Effector memory CD8-positive, alpha-beta T cell (primary cell): ENCODE results near the gene WDFY3.

ENCODE experiments used
- ATAC-seq: fragments of 150-1000 bp; cut with Tn5 transposase; replicated peaks from 2 replicates; pipeline ENCODE4 v1.10.0; 2021; ENCODE audit warnings: mild to moderate bottlenecking, moderate library complexity
- DNase-seq, 3 experiments: peaks; one replicate each; pipeline ENCODE4 v3.0.0; 2021
- H3K27ac Mint-ChIP-seq, 2 donors: one replicate each; pipeline ENCODE4 v1.8.0; 2022; ENCODE audit warnings: mild to moderate bottlenecking in 2 of 2, mixed read lengths in 2 of 2, moderate library complexity in 2 of 2
- H3K27me3 Mint-ChIP-seq, 2 donors: one replicate each; pipeline ENCODE4 v1.8.0; 2022; ENCODE audit warnings: mixed read lengths in 2 of 2
- H3K36me3 Mint-ChIP-seq: one replicate; pipeline ENCODE4 v1.8.0; 2022; ENCODE audit warnings: mild to moderate bottlenecking, moderate library complexity, mixed read lengths; ENCODE audit not compliant: insufficient read depth
- H3K4me1 Mint-ChIP-seq, 2 donors: one replicate each; pipeline ENCODE4 v1.8.0; 2022; ENCODE audit warnings: low read depth in 2 of 2, mixed read lengths in 2 of 2
- H3K4me3 Mint-ChIP-seq, 2 donors: one replicate each; pipeline ENCODE4 v1.8.0; 2022; ENCODE audit warnings: mild to moderate bottlenecking in 2 of 2, mixed read lengths in 2 of 2, moderate library complexity in 2 of 2
- H3K9me3 Mint-ChIP-seq, 2 donors: one replicate each; pipeline ENCODE4 v1.8.0; 2022; ENCODE audit warnings: mixed read lengths in 2 of 2

The WDFY3 gene

DNA sequence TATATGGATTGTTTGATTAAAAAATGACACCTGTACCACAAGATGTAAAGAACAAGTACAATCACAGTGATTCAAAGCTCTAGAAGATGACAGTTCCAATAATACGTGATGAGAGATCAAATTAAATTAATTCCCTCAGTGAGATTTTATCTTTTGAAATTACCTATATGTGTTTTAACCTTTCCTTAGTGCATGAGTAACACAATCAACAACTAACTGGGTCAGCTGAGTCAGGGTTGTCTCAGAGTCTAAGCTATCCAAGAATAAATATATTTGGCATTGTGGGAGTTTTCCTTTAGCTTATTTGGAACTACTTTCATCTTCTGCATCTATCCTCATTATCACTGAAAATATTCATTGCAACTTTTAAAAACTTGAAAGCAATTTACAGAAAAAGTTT, 162.8 kb downstream of the WDFY3 start:
- no peaks in the 10 kb centered on the region for H3K27me3 Mint-ChIP-seq
- DNase-seq (no peak), ATAC-seq (no peak)
- no peaks in the 10 kb centered on the region for H3K4me1 Mint-ChIP-seq
- no peaks in the 10 kb centered on the region for H3K36me3 Mint-ChIP-seq
- no peak overlapping the region for H3K27ac Mint-ChIP-seq
- H3K4me3 Mint-ChIP-seq: no peak overlapping the region
- H3K9me3 Mint-ChIP-seq: peaks cover 0 to 6% of the 10 kb centered on the region in 2 donors

DNA sequence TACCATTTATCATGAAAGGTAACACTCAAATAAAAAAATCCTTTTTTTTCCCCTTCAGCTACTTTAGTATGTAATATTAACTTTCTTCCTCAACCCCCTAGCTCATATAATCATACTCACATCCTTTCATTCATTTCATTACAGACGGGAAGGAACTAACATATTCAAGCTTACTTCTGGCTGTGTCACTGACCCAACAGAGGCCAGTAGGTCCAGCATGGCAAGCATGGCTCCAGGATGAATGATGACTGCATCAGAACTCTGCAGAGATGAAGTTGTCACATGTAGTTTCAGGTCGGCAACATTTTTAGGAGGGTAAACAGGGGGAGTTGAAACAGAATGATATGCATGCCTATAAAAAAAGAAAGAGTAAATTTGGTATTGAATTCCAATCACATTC, 163.4 kb downstream of the WDFY3 start:
- no peaks in the 10 kb centered on the region for H3K36me3 Mint-ChIP-seq

DNA sequence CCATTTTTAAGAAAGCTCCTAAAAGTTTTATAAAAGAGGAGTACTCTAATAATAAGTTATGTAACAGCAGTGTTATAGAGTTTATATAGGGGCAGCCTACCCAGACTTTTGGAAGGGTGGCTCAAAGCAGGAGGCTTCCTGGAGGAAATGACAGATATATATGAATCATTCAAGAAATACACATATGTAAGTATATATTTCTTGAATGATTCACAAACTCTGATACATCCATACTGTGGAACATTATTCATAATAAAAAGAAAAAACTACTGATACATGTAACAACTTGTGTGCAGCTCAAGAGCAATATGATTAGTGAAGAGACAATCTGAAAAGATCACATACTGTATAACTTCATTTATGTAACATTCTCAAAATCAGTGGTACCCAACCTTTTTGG, 166.2 kb downstream of the WDFY3 start:
- ATAC-seq: no peak
- no peaks in the 10 kb centered on the region for H3K4me1 Mint-ChIP-seq

More for the DNA sequence above, 163.4 kb downstream of the WDFY3 start:
- H3K4me3 Mint-ChIP-seq: no peak overlapping the region
- H3K27me3 Mint-ChIP-seq: no peaks in the 10 kb centered on the region
- ATAC-seq (no peak), DNase-seq (no peak)
- H3K4me1 Mint-ChIP-seq: no peaks in the 10 kb centered on the region
- no peak overlapping the region for H3K27ac Mint-ChIP-seq
- H3K9me3 Mint-ChIP-seq: peaks cover 0 to 6% of the 10 kb centered on the region in 2 donors

GRCh38 chr4:84799318-84799717, 167.2 kb downstream of the WDFY3 start:
- Mint-ChIP-seq H3K4me3 (no peak overlapping the region), H3K27ac (no peak overlapping the region), H3K36me3 (no peaks in the 10 kb centered on the region), H3K4me1 (no peaks in the 10 kb centered on the region), H3K9me3 (peaks cover 0 to 4% of the 10 kb centered on the region in 2 donors), H3K27me3 (no peaks in the 10 kb centered on the region)
- DNase-seq (no peak), ATAC-seq (no peak)

More for the DNA sequence above, 166.2 kb downstream of the WDFY3 start:
- Mint-ChIP-seq H3K9me3 (peaks cover 0 to 4% of the 10 kb centered on the region in 2 donors), H3K27me3 (no peaks in the 10 kb centered on the region), H3K4me3 (no peak overlapping the region), H3K36me3 (no peaks in the 10 kb centered on the region), H3K27ac (no peak overlapping the region)
- DNase-seq: no peak

- Mint-ChIP-seq H3K27ac (no peak overlapping the region), H3K27me3 (no peaks in the 10 kb centered on the region), H3K9me3 (peaks cover 0 to 4% of the 10 kb centered on the region in 2 donors), H3K36me3 (no peaks in the 10 kb centered on the region), H3K4me3 (no peak overlapping the region), H3K4me1 (no peaks in the 10 kb centered on the region)
- DNase-seq (no peak), ATAC-seq (no peak)
Measured at GRCh38 chr4:84796394-84796793, 170.1 kb downstream of the WDFY3 start.

- no peak for DNase-seq
- Mint-ChIP-seq H3K36me3 (peaks cover under 1% of the 10 kb centered on the region), H3K4me1 (no peaks in the 10 kb centered on the region), H3K27ac (no peak overlapping the region), H3K4me3 (no peak overlapping the region), H3K27me3 (no peaks in the 10 kb centered on the region), H3K9me3 (peaks cover 0 to 2% of the 10 kb centered on the region in 2 donors)
- ATAC-seq: no peak
Measured at GRCh38 chr4:84792366-84793301, 173.9 kb downstream of the WDFY3 start.

- no peak for DNase-seq
- no peak for ATAC-seq
- Mint-ChIP-seq H3K27me3 (no peaks in the 10 kb centered on the region), H3K4me1 (no peaks in the 10 kb centered on the region), H3K27ac (no peak overlapping the region), H3K9me3 (peaks cover 0 to 2% of the 10 kb centered on the region in 2 donors), H3K36me3 (peaks cover 3% of the 10 kb centered on the region), H3K4me3 (no peak overlapping the region)
Measured at GRCh38 chr4:84790769-84791565, 175.5 kb downstream of the WDFY3 start.

GRCh38 chr4:84786478-84786877, 180.0 kb downstream of the WDFY3 start:
- H3K4me1 Mint-ChIP-seq: no peaks in the 10 kb centered on the region
- H3K36me3 Mint-ChIP-seq: peaks cover 3% of the 10 kb centered on the region
- no peaks in the 10 kb centered on the region for H3K27me3 Mint-ChIP-seq
- H3K27ac Mint-ChIP-seq: no peak overlapping the region
- no peak overlapping the region for H3K4me3 Mint-ChIP-seq
- H3K9me3 Mint-ChIP-seq: peaks cover 0 to 2% of the 10 kb centered on the region in 2 donors
- ATAC-seq (no peak), DNase-seq (no peak)

DNA sequence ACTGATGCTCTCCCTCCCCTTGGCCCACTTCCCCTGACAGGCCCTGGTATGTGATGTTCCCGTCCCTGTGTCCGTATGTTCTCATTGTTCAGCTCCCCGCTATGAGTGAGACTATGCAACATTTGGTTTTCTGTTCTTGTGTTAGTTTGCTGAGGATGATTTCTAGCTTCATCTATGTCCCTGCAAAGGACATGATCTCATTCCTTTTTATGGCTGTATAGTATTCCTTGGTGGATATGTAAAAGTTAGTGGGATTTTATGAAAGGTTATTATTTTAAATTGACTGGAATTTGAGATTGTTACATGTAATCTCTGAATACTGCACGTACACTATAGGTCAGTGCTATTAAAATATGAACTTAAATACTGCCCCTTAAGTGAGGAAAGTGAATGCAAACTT, 184.0 kb downstream of the WDFY3 start:
- Mint-ChIP-seq H3K9me3 (no peaks in the 10 kb centered on the region), H3K4me1 (no peaks in the 10 kb centered on the region), H3K27me3 (no peaks in the 10 kb centered on the region), H3K4me3 (no peak overlapping the region), H3K36me3 (peaks cover 2% of the 10 kb centered on the region), H3K27ac (no peak overlapping the region)
- ATAC-seq (no peak), DNase-seq (no peak)

DNA sequence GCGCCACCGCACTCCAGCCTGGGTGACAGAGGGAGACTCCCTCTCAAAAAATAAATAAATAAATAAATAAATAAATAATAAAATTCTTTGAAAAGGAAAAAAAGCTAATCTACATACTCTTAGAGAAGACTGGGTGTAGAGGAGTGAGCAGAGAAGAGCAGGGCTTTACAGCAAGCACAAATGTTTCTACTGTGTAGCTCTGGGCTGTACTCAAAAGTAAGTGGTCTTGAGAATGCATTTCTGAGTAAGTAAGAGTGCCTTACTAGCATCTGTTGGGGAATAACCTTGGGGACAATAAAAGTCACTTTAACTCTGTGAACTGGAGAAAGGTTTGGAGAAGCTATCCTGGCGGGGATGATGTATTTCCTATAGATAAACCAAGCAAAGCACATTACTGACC, 185.8 kb downstream of the WDFY3 start:
- Mint-ChIP-seq H3K9me3 (peaks cover 0 to 3% of the 10 kb centered on the region in 2 donors), H3K4me1 (no peaks in the 10 kb centered on the region), H3K4me3 (no peak overlapping the region), H3K27ac (no peak overlapping the region), H3K36me3 (no peaks in the 10 kb centered on the region), H3K27me3 (no peaks in the 10 kb centered on the region)
- DNase-seq (no peak), ATAC-seq (no peak)

DNA sequence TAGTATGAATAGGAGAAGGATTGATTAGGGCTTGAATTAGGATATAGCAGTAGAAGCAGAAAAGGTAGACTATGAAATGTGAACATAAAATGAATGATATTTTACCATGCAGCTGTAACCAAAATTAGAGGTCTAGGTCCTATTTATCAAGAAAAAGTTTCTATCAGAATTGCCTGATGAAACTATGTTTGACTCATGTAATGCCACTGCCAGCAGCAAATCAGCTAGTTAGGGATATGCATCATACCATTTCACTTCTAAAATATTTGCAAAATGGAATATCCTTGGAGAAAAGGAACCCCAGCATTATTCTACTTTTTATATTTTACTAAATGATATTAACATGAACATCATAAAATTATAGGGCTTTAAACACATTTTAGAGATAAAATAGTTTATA, 188.4 kb downstream of the WDFY3 start:
- Mint-ChIP-seq H3K27me3 (no peaks in the 10 kb centered on the region), H3K4me1 (no peaks in the 10 kb centered on the region), H3K9me3 (peaks cover 0 to 3% of the 10 kb centered on the region in 2 donors), H3K4me3 (no peak overlapping the region), H3K36me3 (no peaks in the 10 kb centered on the region), H3K27ac (no peak overlapping the region)
- DNase-seq (no peak), ATAC-seq (no peak)

- no peak overlapping the region for H3K4me3 Mint-ChIP-seq
Measured at GRCh38 chr4:84767168-84767567, 199.3 kb downstream of the WDFY3 start.

DNA sequence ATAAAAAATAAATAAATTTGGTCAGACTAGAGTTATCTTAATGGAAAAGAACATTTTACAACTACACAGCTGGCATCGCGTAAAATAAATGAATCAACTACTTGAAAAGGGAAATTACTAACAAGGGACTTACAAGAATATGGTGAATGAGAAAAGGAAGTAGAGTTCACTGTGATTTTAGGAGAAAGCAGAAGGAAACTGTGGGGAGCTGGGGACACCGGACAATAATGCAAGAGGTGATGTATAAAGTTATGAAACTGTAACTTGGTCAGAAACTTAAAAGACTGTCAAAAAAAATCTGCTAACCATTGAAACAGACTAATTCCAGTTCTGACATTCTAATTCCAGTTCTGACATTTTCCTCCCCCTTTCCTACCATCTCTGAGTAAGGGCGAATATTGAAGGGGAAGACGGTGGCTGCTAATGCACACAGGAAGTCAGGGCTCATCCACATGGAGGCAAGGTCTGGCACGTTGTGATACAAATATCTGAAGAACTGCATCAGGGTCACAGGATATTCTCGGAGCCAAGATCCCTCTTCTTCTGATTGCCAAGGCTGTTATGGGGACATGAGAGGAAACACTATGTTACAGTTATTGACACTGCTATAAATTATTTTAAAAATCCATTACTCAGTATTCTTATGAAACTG, 213.0 kb downstream of the WDFY3 start:
- no peaks in the 10 kb centered on the region for H3K27me3 Mint-ChIP-seq
- no peak overlapping the region for H3K27ac Mint-ChIP-seq
- no peak overlapping the region for H3K4me3 Mint-ChIP-seq
- no peaks in the 10 kb centered on the region for H3K36me3 Mint-ChIP-seq
- ATAC-seq (no peak), DNase-seq (no peak)
- H3K9me3 Mint-ChIP-seq: no peaks in the 10 kb centered on the region
- H3K4me1 Mint-ChIP-seq: no peaks in the 10 kb centered on the region

More at GRCh38 chr4:84767168-84767567, 199.3 kb downstream of the WDFY3 start:
- Mint-ChIP-seq H3K9me3 (no peaks in the 10 kb centered on the region), H3K27me3 (no peaks in the 10 kb centered on the region), H3K4me1 (peaks cover 0 to 4% of the 10 kb centered on the region in 2 donors), H3K36me3 (no peaks in the 10 kb centered on the region), H3K27ac (no peak overlapping the region)
- ATAC-seq (no peak), DNase-seq (no peak)
